OCI-LY3 (cell line): Measurements from ENCODE around the gene GPR55.

ENCODE experiments used
- CTCF ChIP-seq: fragments of 200-600, 300-600 bp; sonication (generic); IDR thresholded peaks from 2 replicates; pipeline ENCODE4 v1.5.1; 2014; ENCODE audit warnings: antibody characterized with exemption, low read length, low read depth
- EZH2phosphoT487 ChIP-seq: fragments of 200-600 bp; shearing (Covaris generic); IDR thresholded peaks from 2 replicates; pipeline ENCODE4 v1.6.1; 2018; ENCODE audit warnings: antibody characterized with exemption, mixed run types, low read depth

- no peak for TF ChIP-seq CTCF
- no peak for TF ChIP-seq EZH2phosphoT487
Observed at GRCh38 chr2:230953845-230954244, 28.8 kb upstream of the GPR55 start.
